SU-DHL-6 (cell line): ENCODE results near the gene DMBX1.

Source experiments
- H2AFZ ChIP-seq: fragments of 200-600 bp; sonication (generic); 2 replicates; pipeline ENCODE4 v1.6.1; 2014; ENCODE audit warnings: low read depth, mild to moderate bottlenecking, moderate library complexity, mixed read lengths, antibody characterized with exemption, low read length; ENCODE audit not compliant: severe bottlenecking
- H3F3A ChIP-seq: fragments of 200-600 bp; shearing (Covaris generic); 2 replicates; pipeline ENCODE4 v1.6.0; 2016; ENCODE audit warnings: antibody characterized with exemption, mild to moderate bottlenecking; ENCODE audit not compliant: insufficient read depth
- H3K27ac ChIP-seq: fragments of 200-600 bp; sonication (generic); 2 replicates; pipeline ENCODE4 v1.5.1; 2016; ENCODE audit warnings: low read depth, mild to moderate bottlenecking, low read length, moderate library complexity, mixed read lengths
- H3K27me3 ChIP-seq: fragments of 200-600 bp; sonication (generic), shearing (Covaris generic); 2 replicates; pipeline ENCODE4 v1.6.0; 2014; ENCODE audit warnings: mild to moderate bottlenecking, low read length
- H3K36me3 ChIP-seq: fragments of 200-600 bp; sonication (generic); 2 replicates; pipeline ENCODE4 v1.6.1; 2014; ENCODE audit warnings: mild to moderate bottlenecking, low read length, mixed read lengths
- H3K4me2 ChIP-seq: fragments of 300-600, 200-600 bp; shearing (Covaris generic), sonication (generic); 2 replicates; pipeline ENCODE4 v1.6.0; 2014; ENCODE audit warnings: low read length, low read depth, mild to moderate bottlenecking; ENCODE audit not compliant: poor library complexity, severe bottlenecking
- H3K4me3 ChIP-seq: fragments of 200-600 bp; sonication (generic); 2 replicates; pipeline ENCODE4 v1.5.1; 2014; ENCODE audit warnings: antibody characterized with exemption, low read length, mild to moderate bottlenecking, mixed read lengths; ENCODE audit not compliant: insufficient read depth, poor library complexity, severe bottlenecking
- H3K79me2 ChIP-seq: fragments of 200-600 bp; sonication (generic); 2 replicates; pipeline ENCODE4 v1.6.1; 2014; ENCODE audit warnings: mild to moderate bottlenecking, low read length, moderate library complexity; ENCODE audit not compliant: insufficient read depth
- H3K9ac ChIP-seq: fragments of 200-600 bp; sonication (generic); 2 replicates; pipeline ENCODE4 v1.7.0; 2014; ENCODE audit warnings: mild to moderate bottlenecking, low read length
- H3K9me2 ChIP-seq: fragments of 200-600 bp; sonication (generic); replicated peaks from 2 replicates; pipeline ENCODE4 v1.6.1; 2014; ENCODE audit warnings: low read length; ENCODE audit not compliant: insufficient read depth
- H3K9me3 ChIP-seq: fragments of 200-600 bp; sonication (generic); 2 replicates; pipeline ENCODE4 v1.6.1; 2014; ENCODE audit warnings: low read length, mixed read lengths; ENCODE audit not compliant: insufficient read depth
- H4K20me1 ChIP-seq: fragments of 200-600 bp; sonication (generic); 2 replicates; pipeline ENCODE4 v1.6.1; 2014; ENCODE audit warnings: low read depth, mild to moderate bottlenecking, antibody characterized with exemption, low read length, moderate library complexity, mixed read lengths
- CTCF ChIP-seq: fragments of 200-600 bp; sonication (generic); IDR thresholded peaks from one replicate; pipeline ENCODE4 v1.5.1; 2017; ENCODE audit warnings: antibody characterized with exemption, mild to moderate bottlenecking, low read length, moderate library complexity; ENCODE audit not compliant: insufficient read depth, poor library complexity, severe bottlenecking
- EZH2phosphoT487 ChIP-seq: fragments of 200-600 bp; sonication (generic), shearing (Covaris generic); conservative IDR thresholded peaks from 2 replicates; pipeline ENCODE4 v1.6.1; 2018; ENCODE audit warnings: mild to moderate bottlenecking, antibody characterized with exemption, low read length, moderate library complexity, mixed read lengths

Gene DMBX1

DNA sequence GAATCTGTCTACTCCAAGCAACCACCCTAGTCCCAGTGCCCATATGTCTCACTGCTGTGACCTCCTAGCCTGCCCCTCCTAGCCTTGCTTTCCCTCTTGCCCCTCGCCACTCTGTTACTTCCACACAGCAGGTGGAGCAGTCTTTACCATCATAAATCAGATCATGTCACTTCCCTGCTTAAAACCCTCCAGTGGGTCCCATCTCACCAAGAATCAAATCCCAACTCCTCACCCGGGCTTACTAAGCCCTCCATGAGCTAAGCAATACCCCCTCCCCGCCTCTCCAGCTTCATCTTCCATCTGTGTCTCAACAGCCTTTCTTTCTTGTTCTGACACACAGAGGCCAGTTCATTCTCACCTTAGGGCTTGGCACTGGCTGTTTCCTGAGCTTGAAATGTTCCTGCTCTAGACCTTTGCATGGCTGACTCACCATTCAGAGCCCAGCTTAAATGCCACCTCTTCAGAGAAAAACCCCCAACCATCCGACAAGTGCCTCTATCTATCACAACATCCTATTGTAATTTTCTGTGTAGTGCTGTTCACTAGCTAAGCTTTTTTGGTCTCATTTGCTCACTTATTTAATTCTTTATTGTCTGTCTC is 39.5 kb downstream of the DMBX1 start:
- Histone ChIP-seq H3K4me3 (no peak overlapping the region), H3K27me3 (no peaks in the 10 kb centered on the region)

DNA sequence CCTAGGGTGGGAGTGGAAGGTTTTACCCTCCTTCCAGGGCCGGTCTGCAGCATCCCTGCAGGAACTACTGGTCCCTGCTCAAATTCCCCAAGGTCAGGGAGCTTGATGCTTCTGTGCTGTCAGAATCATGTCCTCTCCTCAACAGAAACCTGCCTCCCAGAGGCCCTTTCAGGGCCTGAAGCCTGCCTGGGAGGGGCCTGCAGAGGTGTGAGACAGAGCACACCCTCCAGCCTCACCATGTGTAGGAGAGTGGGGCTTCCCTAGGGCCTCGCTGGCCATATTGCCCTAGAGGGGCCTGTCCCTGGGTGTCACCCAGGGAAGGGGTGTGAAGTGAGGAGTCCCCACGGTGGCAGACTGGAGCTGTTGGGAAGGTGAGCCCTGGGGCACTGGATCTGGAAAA is 40.7 kb downstream of the DMBX1 start:
- no peaks in the 10 kb centered on the region for H3K36me3 ChIP-seq
- no peak for TF ChIP-seq CTCF
- no peak for TF ChIP-seq EZH2phosphoT487
- no peaks in the 10 kb centered on the region for H3K9me3 ChIP-seq
- H3K9ac ChIP-seq: no peak overlapping the region
- H3K9me2 ChIP-seq: no peaks in the 10 kb centered on the region
- no peaks in the 10 kb centered on the region for H3K79me2 ChIP-seq
- H4K20me1 ChIP-seq: no peaks in the 10 kb centered on the region
- H2AFZ ChIP-seq: no peak overlapping the region
- no peak overlapping the region for H3K4me3 ChIP-seq
- no peak overlapping the region for H3K4me2 ChIP-seq
- no peaks in the 10 kb centered on the region for H3K27me3 ChIP-seq
- no peaks in the 10 kb centered on the region for H3F3A ChIP-seq
- no peak overlapping the region for H3K27ac ChIP-seq

More for the DNA sequence above, 39.5 kb downstream of the DMBX1 start:
- Histone ChIP-seq H3K9ac (no peak overlapping the region), H3K79me2 (no peaks in the 10 kb centered on the region), H3F3A (no peaks in the 10 kb centered on the region), H4K20me1 (no peaks in the 10 kb centered on the region), H3K9me2 (no peaks in the 10 kb centered on the region), H3K27ac (no peak overlapping the region), H3K9me3 (no peaks in the 10 kb centered on the region), H3K4me2 (no peak overlapping the region), H2AFZ (no peak overlapping the region), H3K36me3 (no peaks in the 10 kb centered on the region)
- TF ChIP-seq CTCF (no peak), EZH2phosphoT487 (no peak)

DNA sequence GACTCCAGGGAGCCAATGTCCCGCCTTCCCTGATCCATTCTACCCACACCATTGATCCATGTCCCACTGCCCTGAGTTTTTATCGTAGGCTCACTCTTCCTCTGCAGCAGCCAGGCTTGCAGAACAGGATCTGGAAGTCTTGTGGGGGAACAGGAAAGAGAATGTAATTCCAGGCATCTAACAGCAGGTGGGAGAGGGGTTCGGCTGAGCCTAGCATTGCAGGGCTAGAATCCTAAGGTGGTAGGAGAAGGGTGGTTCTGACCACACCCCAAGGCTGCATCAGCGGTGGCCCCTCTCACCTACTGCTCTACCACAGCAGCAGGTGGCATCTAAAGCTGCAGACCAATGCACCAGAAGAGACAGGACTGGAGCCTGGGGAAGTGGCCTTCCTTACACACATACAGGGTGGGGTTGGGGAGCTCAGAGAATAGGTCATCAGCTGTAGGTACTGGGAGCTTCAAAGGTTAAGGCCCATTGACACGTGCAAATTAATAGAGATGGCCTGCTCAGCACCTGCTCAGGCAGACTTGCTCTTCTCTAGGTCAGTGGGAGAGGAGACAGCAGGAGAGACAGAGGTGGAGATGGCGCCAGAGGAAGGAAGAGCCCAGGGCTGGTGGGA is 41.3 kb downstream of the DMBX1 start:
- Histone ChIP-seq H3K36me3 (no peaks in the 10 kb centered on the region), H3K27ac (no peak overlapping the region), H3K79me2 (no peaks in the 10 kb centered on the region), H3K9me2 (no peaks in the 10 kb centered on the region), H4K20me1 (no peaks in the 10 kb centered on the region), H3K27me3 (no peaks in the 10 kb centered on the region), H3K4me3 (no peak overlapping the region), H3K4me2 (no peak overlapping the region), H3K9me3 (no peaks in the 10 kb centered on the region), H3F3A (no peaks in the 10 kb centered on the region), H2AFZ (no peak overlapping the region), H3K9ac (no peak overlapping the region)
- TF ChIP-seq EZH2phosphoT487 (no peak), CTCF (no peak)
